Adipocyte (in vitro differentiated cells): Measurements from ENCODE around the gene CDH12.
A peak's percentile ranks its signal among the peaks of the same experiment; 100 is the strongest.
"Not testable (repeated sequence)": the region's sequence is repeated elsewhere in the genome, so short reads cannot be mapped to it uniquely, and the experiment has no call there.

Experiments used
- DNase-seq: peaks from one replicate; pipeline ENCODE4 v3.0.0-alpha.2; 2015; ENCODE audit warnings: low read depth
- H3K27me3 ChIP-seq: replicated peaks from 2 replicates; pipeline ENCODE4 v1.7.0; 2013; ENCODE audit warnings: mild to moderate bottlenecking, low read length, moderate library complexity; ENCODE audit not compliant: control insufficient read depth, insufficient read depth
- H3K36me3 ChIP-seq: 2 replicates; pipeline ENCODE4 v1.7.0; 2013; ENCODE audit warnings: low read length, mild to moderate bottlenecking, moderate library complexity; ENCODE audit not compliant: control insufficient read depth, insufficient read depth, severe bottlenecking
- H3K4me1 ChIP-seq: 2 replicates; pipeline ENCODE4 v1.7.0; 2013; ENCODE audit warnings: mild to moderate bottlenecking, low read length, moderate library complexity; ENCODE audit not compliant: control insufficient read depth, insufficient read depth
- H3K4me3 ChIP-seq: 2 replicates; pipeline ENCODE4 v1.7.0; 2013; ENCODE audit warnings: mild to moderate bottlenecking, low read length, moderate library complexity
- H3K9ac ChIP-seq: 2 replicates; pipeline ENCODE4 v1.7.0; 2013; ENCODE audit warnings: mild to moderate bottlenecking, low read length, moderate library complexity
- H3K9me3 ChIP-seq: 2 replicates; pipeline ENCODE4 v1.7.0; 2013; ENCODE audit warnings: mild to moderate bottlenecking, low read length, moderate library complexity; ENCODE audit not compliant: control insufficient read depth

Gene CDH12

DNA sequence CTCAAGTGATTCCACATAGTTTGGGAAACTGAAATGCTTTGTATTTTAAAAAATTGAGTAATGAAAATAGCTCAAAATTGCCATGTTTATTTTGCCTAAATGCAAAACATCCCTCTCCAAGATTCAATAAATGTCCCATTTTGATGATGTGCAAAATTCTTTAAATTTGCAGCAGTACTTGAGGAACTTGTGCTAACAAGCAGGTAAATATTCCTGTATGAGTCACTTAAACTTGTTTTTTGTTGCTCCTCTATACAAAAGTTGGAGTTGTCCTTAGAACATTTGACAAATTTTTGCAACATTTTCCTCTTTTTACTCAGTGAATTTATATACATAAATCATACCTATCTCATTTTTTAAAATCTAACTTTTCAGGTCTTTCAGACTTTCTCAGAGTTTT lies 280.2 kb downstream of the CDH12 start:
- Histone ChIP-seq H3K4me3 (no peak overlapping the region), H3K9ac (no peak overlapping the region)

DNA sequence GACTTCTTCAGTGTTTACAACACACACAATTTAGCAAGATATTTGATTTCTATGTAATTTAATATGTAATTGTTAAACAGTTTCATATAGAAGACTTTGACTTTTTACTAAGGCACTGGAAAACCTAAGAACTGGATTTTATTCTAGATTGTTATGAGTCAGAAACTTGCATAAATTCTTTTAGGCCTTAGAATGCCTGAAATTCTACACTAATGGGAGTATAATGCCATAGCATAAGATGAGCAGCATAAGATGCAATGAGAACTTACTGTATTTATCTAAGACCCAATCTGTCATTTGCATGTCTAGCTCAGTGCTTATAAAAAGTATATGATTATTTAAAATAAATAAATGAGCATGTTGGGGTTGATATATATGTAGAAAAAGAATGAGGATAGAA lies 285.2 kb downstream of the CDH12 start:
- H3K9me3 ChIP-seq, result no peaks in the 10 kb centered on the region
- DNase-seq, result peak; percentile 53
- no peak overlapping the region for H3K9ac ChIP-seq
- no peaks in the 10 kb centered on the region for H3K27me3 ChIP-seq
- no peaks in the 10 kb centered on the region for H3K4me1 ChIP-seq
- no peaks in the 10 kb centered on the region for H3K36me3 ChIP-seq
- H3K4me3 ChIP-seq, result no peak overlapping the region

More for the DNA sequence above, 280.2 kb downstream of the CDH12 start:
- DNase-seq, result no peak
- Histone ChIP-seq H3K4me1 (no peaks in the 10 kb centered on the region), H3K9me3 (no peaks in the 10 kb centered on the region), H3K36me3 (no peaks in the 10 kb centered on the region), H3K27me3 (no peaks in the 10 kb centered on the region)

- peak; percentile 92 for DNase-seq
- no peaks in the 10 kb centered on the region for H3K9me3 ChIP-seq
- H3K36me3 ChIP-seq, result no peaks in the 10 kb centered on the region
- no peak overlapping the region for H3K9ac ChIP-seq
- H3K4me1 ChIP-seq, result peaks cover 11% of the 10 kb centered on the region
- no peaks in the 10 kb centered on the region for H3K27me3 ChIP-seq
- H3K4me3 ChIP-seq, result no peak overlapping the region
Observed at GRCh38 chr5:22560147-22560546, 293.0 kb downstream of the CDH12 start.

GRCh38 chr5:22557251-22557650 lies 295.9 kb downstream of the CDH12 start:
- no peaks in the 10 kb centered on the region for H3K27me3 ChIP-seq
- H3K9ac ChIP-seq, result no peak overlapping the region
- no peak for DNase-seq
- H3K4me3 ChIP-seq, result no peak overlapping the region
- H3K4me1 ChIP-seq, result peaks cover 11% of the 10 kb centered on the region
- H3K9me3 ChIP-seq, result no peaks in the 10 kb centered on the region
- H3K36me3 ChIP-seq, result no peaks in the 10 kb centered on the region

- H3K27me3 ChIP-seq, result no peaks in the 10 kb centered on the region
- DNase-seq, result no peak
- H3K9me3 ChIP-seq, result no peaks in the 10 kb centered on the region
- no peak overlapping the region for H3K9ac ChIP-seq
- H3K36me3 ChIP-seq, result no peaks in the 10 kb centered on the region
- H3K4me3 ChIP-seq, result no peak overlapping the region
- no peaks in the 10 kb centered on the region for H3K4me1 ChIP-seq
Observed at GRCh38 chr5:22554475-22554874, 298.7 kb downstream of the CDH12 start.

GRCh38 chr5:22549876-22550671 lies 303.1 kb downstream of the CDH12 start:
- H3K9ac ChIP-seq, result no peak overlapping the region
- H3K9me3 ChIP-seq, result no peaks in the 10 kb centered on the region
- no peak overlapping the region for H3K4me3 ChIP-seq
- no peaks in the 10 kb centered on the region for H3K27me3 ChIP-seq
- H3K4me1 ChIP-seq, result no peaks in the 10 kb centered on the region
- DNase-seq, result no peak
- no peaks in the 10 kb centered on the region for H3K36me3 ChIP-seq

- no peaks in the 10 kb centered on the region for H3K36me3 ChIP-seq
- H3K4me1 ChIP-seq, result peaks cover 3% of the 10 kb centered on the region
- H3K4me3 ChIP-seq, result no peak overlapping the region
- peaks cover 4% of the 10 kb centered on the region for H3K9me3 ChIP-seq
- DNase-seq, result no peak
- H3K27me3 ChIP-seq, result no peaks in the 10 kb centered on the region
- no peak overlapping the region for H3K9ac ChIP-seq
Observed at GRCh38 chr5:22542340-22542739, 310.8 kb downstream of the CDH12 start.

- Histone ChIP-seq H3K36me3 (no peaks in the 10 kb centered on the region), H3K4me1 (peaks cover 3% of the 10 kb centered on the region), H3K4me3 (no peak overlapping the region), H3K9me3 (peaks cover 4% of the 10 kb centered on the region), H3K9ac (no peak overlapping the region), H3K27me3 (no peaks in the 10 kb centered on the region)
- DNase-seq, result no peak
Observed at GRCh38 chr5:22541037-22541436, 312.1 kb downstream of the CDH12 start.

- Histone ChIP-seq H3K9ac (no peak overlapping the region), H3K27me3 (no peaks in the 10 kb centered on the region), H3K9me3 (peaks cover 4% of the 10 kb centered on the region), H3K4me1 (peaks cover 3% of the 10 kb centered on the region), H3K4me3 (no peak overlapping the region), H3K36me3 (no peaks in the 10 kb centered on the region)
- DNase-seq, result no peak
Observed at GRCh38 chr5:22539762-22540161, 313.4 kb downstream of the CDH12 start.

GRCh38 chr5:22531986-22532385 lies 321.2 kb downstream of the CDH12 start:
- Histone ChIP-seq H3K27me3 (no peaks in the 10 kb centered on the region), H3K9me3 (no peaks in the 10 kb centered on the region), H3K4me3 (no peak overlapping the region), H3K9ac (no peak overlapping the region), H3K36me3 (no peaks in the 10 kb centered on the region), H3K4me1 (no peaks in the 10 kb centered on the region)
- DNase-seq, result no peak

GRCh38 chr5:22521521-22521920 lies 331.6 kb downstream of the CDH12 start:
- Histone ChIP-seq H3K4me1 (no peaks in the 10 kb centered on the region), H3K4me3 (no peak overlapping the region), H3K9me3 (no peaks in the 10 kb centered on the region), H3K9ac (no peak overlapping the region), H3K27me3 (no peaks in the 10 kb centered on the region), H3K36me3 (no peaks in the 10 kb centered on the region)
- DNase-seq, result no peak

GRCh38 chr5:22516497-22516896 lies 336.6 kb downstream of the CDH12 start:
- not testable (repeated sequence) for H3K9me3 ChIP-seq, H3K36me3 ChIP-seq, H3K27me3 ChIP-seq, DNase-seq, H3K9ac ChIP-seq, H3K4me3 ChIP-seq, H3K4me1 ChIP-seq
